Measurements from ENCODE around the gene KHSRP.

The KHSRP gene

DNA sequence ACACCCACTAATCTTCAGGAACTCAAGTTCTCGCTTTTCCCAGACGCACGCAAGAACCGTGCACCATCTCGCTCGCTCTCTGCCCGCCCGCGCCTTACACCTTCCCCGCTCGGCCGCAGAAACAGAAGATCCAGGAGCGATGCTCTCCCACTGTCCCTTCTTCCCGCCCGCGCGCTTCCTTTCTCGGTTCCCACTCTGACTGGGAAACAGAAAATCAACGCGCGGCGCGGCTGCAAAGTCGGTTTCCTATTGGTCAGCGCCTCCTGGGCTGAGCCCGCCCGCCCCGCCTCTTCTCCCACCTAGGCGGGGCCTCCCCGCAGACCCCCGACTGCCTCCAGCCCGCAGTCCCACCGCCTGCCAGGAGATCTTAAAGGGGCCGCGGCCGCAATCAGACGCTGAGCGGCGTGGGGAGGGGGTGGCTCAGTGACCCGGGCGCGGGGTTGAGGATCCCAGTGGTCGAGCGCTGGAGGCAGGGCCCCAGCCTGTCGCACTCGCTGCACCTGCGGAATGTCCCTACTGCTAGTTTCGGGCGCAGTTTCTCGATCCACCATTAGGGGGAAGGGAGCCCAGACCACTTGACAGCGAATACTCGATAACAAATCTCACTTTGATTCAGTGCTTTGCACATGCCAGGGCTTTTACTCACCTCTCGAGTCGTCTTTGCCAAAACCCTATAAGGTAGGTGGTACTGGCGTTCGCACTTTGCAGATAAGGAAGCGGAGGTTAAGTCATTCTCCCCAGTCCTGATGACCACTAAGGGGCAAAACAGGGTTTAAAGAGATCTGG is 35.7 kb upstream of the KHSRP start:
- TF ChIP-seq, protein P1, sequence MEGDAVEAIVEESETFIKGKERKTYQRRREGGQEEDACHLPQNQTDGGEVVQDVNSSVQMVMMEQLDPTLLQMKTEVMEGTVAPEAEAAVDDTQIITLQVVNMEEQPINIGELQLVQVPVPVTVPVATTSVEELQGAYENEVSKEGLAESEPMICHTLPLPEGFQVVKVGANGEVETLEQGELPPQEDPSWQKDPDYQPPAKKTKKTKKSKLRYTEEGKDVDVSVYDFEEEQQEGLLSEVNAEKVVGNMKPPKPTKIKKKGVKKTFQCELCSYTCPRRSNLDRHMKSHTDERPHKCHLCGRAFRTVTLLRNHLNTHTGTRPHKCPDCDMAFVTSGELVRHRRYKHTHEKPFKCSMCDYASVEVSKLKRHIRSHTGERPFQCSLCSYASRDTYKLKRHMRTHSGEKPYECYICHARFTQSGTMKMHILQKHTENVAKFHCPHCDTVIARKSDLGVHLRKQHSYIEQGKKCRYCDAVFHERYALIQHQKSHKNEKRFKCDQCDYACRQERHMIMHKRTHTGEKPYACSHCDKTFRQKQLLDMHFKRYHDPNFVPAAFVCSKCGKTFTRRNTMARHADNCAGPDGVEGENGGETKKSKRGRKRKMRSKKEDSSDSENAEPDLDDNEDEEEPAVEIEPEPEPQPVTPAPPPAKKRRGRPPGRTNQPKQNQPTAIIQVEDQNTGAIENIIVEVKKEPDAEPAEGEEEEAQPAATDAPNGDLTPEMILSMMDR (IDR thresholded peaks at IDR 0.05; ENCODE audit: insufficient read depth, low read length, poor library complexity, severe bottlenecking): peak; percentile 60
- Histone ChIP-seq H3K27me3 (replicated peaks; ENCODE audit: control insufficient read depth, insufficient read depth, low read length) (no peaks in the 10 kb centered on the region), H3K4me3 (replicated peaks; ENCODE audit: low read depth, low read length) (peak overlapping the region; percentile 74), H3K36me3 (ENCODE audit: control insufficient read depth, insufficient read depth, low read length) (peaks cover 11% of the 10 kb centered on the region)
- peak; percentile 97 for DNase-seq (ENCODE audit: extremely low read depth, insufficient read length)

DNA sequence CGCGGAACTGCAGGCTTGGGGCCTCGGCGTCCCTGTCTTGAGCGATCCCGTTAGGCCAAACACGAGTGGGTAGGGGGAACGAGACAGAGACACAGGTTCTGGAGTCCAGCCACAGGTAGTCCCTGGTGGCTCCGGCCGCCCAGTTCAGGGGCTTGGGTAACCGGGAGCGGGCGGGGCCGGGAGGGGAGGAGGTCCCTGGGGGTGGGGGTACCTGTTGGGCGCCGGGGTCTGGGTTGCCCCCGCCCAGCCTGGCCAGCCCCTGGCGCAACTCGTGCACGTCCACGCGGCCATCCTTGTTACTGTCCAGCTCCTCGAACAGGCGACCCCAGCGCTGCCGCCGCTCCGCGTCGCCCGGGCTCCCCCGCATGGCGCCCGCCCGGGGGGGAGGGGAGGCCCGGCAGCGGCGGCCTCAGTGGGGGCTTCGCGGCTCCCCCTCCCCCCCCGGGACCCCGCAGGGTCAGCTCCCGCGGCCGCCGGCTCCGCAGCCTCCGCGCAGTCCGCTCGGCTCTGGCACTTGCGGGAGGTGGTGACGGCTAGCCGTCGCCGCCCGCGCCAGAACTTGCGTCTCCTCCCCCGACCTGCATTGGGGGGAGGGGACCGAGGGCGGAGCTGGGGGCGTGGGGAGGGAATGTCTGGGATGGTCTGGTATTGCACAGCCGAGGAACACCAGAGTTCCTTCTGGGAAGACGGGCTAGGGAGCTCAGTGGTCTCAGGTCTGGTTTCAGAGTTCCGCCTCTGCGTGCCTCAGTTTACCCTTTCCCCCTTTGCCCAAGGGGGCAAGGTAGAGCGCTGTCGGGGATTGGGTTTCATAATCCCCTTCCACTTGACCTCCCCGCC is 34.9 kb upstream of the KHSRP start, which contains the start of gene SLC25A23:
SLC25A23 (minus strand) TSS at position 531 of the 837 bp plus-strand sequence; CDS start at position 367, 164 bp downstream.
- DNase-seq (ENCODE audit: extremely low read depth, insufficient read length): peak; percentile 85
- H3K4me3 ChIP-seq (replicated peaks; ENCODE audit: low read depth, low read length): peak within 1 kb of the TSS; percentile 74
- H3K27me3 ChIP-seq (replicated peaks; ENCODE audit: control insufficient read depth, insufficient read depth, low read length): no peaks in the 10 kb centered on the region
- peaks cover 16% of the 10 kb centered on the region for H3K36me3 ChIP-seq (ENCODE audit: control insufficient read depth, insufficient read depth, low read length)
- TF ChIP-seq, protein P1 (IDR thresholded peaks at IDR 0.05; ENCODE audit: insufficient read depth, low read length, poor library complexity, severe bottlenecking): no peak

DNA sequence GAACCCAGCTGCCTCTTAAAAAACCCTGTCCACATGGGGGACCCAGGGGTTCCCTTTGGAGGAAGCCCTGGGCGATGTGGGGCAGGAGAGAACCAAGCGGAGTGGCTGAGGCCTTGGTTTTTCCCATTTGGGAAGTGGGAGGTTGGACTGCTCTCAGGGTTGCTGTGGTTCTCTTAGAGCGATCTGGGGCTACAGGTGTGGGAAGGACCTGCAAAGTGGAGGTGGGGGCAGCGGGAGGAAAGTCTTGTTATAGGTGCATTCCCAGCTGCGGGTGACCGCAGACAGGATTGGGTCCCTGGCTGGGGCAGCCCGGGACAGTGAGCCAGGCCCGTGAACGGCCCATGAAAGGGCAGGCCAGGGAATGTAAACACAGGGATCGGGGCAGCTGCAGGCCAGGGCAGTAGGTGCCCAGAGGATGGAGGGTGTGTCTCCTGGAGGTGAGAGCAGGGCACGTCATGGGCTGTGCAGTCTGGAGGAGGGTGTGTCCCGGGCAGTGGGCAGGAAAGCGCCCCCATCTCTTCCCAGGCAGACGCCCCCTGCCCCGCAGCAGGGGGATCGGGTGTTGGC is 34.2 kb upstream of the KHSRP start:
- H3K27me3 ChIP-seq (replicated peaks; ENCODE audit: control insufficient read depth, insufficient read depth, low read length): no peaks in the 10 kb centered on the region
- peak; percentile 41 for DNase-seq (ENCODE audit: extremely low read depth, insufficient read length)
- TF ChIP-seq, protein P1 (IDR thresholded peaks at IDR 0.05; ENCODE audit: insufficient read depth, low read length, poor library complexity, severe bottlenecking): no peak
- H3K4me3 ChIP-seq (replicated peaks; ENCODE audit: low read depth, low read length): peak overlapping the region; percentile 74
- peaks cover 22% of the 10 kb centered on the region for H3K36me3 ChIP-seq (ENCODE audit: control insufficient read depth, insufficient read depth, low read length)

DNA sequence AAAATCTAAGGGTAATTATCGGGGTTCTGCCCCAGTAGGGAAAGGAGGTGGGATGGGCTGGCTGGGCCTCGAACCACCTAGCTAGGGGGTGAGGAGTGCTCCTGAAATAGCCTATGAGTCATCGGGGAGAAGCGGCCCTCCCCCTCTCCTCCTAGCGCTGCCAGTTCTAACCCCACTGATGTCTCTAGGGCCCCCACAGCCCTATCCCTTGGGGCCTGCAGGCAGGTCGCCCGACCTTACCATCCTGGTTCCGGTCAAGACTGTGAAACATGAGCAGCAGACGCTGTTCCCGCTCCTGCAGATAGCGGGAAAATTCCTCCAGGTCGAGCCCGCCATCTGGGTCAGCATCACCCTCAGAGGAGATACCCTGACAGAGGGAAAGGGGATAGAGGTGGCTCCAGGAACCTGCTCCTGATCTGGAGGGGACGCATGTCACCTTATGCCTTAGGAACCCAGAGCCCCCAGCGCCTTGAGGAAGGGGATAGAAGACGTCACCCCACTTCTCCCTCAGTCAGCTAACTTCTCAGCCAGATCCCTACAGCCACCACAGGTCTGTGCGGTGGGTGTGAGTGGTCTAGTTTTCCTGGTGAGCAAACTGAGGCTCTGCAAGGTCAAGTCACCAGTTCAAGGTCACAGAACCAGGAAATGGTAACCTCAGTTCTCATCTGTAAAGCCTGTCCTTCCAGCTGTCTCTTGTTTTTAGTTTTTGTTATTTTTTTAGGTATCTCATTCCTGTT is 33.5 kb upstream of the KHSRP start:
- Histone ChIP-seq H3K27me3 (replicated peaks; ENCODE audit: control insufficient read depth, insufficient read depth, low read length) (no peaks in the 10 kb centered on the region), H3K4me3 (replicated peaks; ENCODE audit: low read depth, low read length) (peak overlapping the region; percentile 74), H3K36me3 (ENCODE audit: control insufficient read depth, insufficient read depth, low read length) (peaks cover 24% of the 10 kb centered on the region)
- TF ChIP-seq, protein P1 (IDR thresholded peaks at IDR 0.05; ENCODE audit: insufficient read depth, low read length, poor library complexity, severe bottlenecking): no peak
- DNase-seq (ENCODE audit: extremely low read depth, insufficient read length): peak; percentile 57

DNA sequence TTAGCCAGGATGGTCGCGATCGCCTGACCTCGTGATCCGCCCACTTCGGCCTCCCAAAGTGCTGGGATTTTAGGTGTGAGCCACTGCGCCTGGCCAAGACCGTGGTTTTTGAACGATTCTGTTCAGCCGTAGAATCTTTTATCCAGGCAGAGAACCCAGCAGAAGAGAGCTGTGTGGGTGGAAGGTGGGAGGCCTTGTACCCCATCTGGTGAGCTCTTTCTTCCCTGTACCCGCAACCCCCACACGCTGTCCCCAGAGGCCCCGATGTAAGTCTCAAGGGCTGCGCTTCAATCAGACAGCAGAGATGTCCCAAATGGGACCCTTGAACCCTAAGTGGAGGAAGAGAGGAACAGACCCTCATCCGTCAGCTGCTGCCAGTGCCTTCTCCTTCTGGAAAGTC is 31.3 kb upstream of the KHSRP start:
- TF ChIP-seq, protein P1 (IDR thresholded peaks at IDR 0.05; ENCODE audit: insufficient read depth, low read length, poor library complexity, severe bottlenecking): no peak
- DNase-seq (ENCODE audit: extremely low read depth, insufficient read length): no peak
- Histone ChIP-seq H3K27me3 (replicated peaks; ENCODE audit: control insufficient read depth, insufficient read depth, low read length) (no peaks in the 10 kb centered on the region), H3K4me3 (replicated peaks; ENCODE audit: low read depth, low read length) (no peak overlapping the region), H3K36me3 (ENCODE audit: control insufficient read depth, insufficient read depth, low read length) (peaks cover 36% of the 10 kb centered on the region)

All from GM06990 (cell line).